HG03097 (cell line): ENCODE results near the gene REPS2.

ENCODE experiments used
- ATAC-seq: cut with Tn5 transposase; IDR thresholded peaks from one replicate; pipeline ENCODE4 v1.9.1; 2021; ENCODE audit not compliant: unreplicated experiment, low FRiP score

REPS2 gene

DNA sequence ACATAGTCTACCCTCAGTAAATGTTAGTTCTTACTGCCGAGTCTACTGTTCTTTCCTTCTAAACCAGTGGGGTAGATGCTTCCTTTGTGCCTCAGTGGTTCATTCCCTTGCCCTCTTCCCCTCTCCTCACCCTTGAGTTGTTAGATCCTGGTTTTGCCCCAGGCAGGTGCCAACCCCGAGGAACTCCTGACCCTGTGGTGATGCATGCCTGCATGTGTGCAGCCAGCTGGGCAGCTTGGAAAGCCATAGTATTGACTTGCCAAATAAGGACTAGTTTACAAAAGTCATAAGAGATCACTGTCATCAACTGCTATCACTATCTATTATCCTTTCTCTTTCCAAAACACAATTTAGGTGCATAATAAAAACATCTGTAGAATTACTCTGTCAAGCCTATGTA is 50.9 kb downstream of the REPS2 start:
- ATAC-seq = no peak

GRCh38 chrX:16999275-16999674 is 52.8 kb downstream of the REPS2 start:
- no peak for ATAC-seq

- ATAC-seq = no peak
These were observed 54.3 kb downstream of the REPS2 start for GRCh38 chrX:17000751-17001150.

DNA sequence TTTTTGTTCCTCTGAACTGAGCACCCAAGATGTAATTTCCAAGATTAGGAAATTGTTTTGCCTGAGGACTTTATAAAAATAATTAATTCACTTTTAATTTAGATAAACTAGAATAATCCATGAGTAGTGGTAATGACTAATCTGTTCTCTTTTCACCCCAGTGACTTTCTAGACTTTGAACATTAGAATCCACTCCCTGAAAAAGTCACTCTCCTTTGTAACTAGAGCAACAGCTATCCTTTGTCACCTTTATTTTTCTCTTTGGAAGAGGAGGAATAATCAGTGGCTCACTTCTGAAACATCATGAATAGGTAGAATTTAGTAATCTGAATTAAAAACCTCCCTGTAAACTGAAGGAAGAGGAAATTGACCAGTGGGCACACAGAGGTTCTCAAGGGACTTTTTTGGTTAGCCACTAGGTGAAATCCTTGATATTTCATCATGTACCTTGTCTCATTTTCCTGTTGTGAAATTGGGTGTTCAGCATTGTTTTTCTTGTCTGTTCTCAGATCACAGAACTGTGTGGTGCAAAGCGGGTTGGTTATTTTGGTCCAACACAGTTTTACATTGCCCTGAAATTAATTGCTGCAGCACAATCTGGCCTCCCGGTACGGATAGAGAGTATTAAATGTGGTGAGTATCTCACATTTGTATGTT is 59.4 kb downstream of the REPS2 start:
- no peak for ATAC-seq

DNA sequence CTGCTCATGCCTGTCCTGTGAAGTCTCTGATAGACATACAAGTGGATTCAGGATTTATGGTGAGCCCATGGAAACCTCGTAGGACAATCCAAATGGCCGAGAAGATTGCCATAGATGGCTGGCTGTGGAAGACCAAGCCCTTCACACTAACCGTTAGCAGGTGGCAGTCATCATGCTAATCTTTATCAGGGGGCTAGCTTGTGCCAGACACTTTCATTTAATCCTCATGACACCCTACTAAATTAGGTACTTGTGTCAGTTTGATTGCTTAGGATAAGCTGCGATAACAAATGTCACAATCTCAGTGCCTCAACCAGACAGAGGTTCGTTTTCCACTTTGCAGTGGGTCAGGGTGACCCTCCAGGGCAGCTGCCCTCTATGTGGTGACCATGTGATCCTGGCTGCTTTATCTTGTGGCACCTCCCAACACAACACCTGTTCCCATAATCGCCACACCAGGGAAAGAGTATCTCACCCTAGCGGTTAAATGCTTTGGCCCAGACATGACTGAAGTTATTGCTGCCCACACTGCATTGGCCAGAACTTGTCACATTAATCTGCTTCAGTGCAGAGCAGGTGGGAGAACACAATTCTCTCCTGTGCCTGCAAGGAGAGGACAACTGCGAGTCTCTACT is 60.8 kb downstream of the REPS2 start:
- ATAC-seq = no peak

- no peak for ATAC-seq
These were observed 63.6 kb downstream of the REPS2 start for GRCh38 chrX:17009856-17010625.

- no peak for ATAC-seq
These were observed 66.0 kb downstream of the REPS2 start for GRCh38 chrX:17012465-17012864.

- no peak for ATAC-seq
These were observed 67.8 kb downstream of the REPS2 start for GRCh38 chrX:17014216-17014615.

- no peak for ATAC-seq
These were observed 70.7 kb downstream of the REPS2 start for GRCh38 chrX:17017134-17017533.

DNA sequence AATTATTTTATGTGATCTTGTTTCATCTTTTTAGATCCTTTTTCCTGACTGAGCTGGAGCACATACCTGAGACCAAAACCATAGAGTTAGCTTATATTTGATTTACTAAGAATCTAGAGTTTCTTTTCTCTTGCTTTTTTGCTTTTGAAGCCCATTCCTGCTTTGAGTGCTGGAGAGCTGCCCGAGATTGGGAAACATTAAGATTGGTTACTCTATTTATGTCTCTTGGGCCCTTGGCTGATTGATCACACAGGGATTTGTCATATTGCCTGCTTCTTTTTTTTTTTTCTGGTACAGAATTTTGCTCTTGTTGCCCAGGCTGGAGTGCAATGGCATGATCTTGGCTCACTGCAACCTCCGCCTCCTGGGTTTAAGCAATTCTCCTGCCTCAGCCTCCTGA is 73.9 kb downstream of the REPS2 start:
- no peak for ATAC-seq

DNA sequence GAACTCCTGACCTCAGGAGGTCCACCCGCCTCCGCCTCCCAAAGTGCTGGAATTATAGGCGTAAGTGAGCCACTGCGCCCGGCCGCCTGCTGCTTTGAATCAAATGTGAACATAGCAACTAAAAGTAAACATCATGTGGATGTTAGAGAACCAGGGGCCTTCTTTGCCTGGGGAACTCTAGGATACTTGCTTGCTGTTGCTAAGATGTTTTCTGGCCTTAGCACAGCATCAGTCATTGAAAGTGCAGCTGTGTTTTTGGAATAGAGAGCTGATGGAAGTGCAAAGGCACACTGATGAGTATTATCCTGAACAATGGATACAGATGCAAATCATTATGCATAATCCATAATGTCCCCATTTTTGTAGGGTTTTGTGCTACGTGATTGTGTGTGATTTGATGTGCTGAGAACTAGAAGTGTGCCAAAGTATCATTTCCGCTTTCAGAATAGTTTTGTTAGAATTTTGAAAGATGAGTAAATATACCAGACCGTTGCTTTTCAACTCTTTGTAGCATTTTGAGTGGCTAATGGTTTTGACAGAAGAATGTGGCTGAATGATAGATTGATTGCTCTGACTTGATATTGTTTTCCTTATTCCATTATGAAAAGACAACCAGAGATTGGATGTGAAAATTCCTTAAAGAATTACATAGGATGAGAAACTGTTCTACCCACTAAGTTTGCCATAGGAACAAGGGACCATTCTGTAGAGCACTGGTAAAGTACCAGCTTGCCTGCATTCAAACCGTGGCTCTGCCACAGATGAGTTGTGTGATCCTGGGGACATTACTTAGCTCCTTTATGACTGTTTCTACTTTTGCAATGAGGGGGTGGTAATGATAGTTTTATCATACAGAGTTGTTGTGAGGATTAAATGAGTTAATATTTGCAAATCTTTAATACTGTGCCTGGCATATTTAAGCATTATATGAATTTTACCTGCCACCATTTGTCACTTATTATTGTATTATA is 74.7 kb downstream of the REPS2 start:
- no peak for ATAC-seq

DNA sequence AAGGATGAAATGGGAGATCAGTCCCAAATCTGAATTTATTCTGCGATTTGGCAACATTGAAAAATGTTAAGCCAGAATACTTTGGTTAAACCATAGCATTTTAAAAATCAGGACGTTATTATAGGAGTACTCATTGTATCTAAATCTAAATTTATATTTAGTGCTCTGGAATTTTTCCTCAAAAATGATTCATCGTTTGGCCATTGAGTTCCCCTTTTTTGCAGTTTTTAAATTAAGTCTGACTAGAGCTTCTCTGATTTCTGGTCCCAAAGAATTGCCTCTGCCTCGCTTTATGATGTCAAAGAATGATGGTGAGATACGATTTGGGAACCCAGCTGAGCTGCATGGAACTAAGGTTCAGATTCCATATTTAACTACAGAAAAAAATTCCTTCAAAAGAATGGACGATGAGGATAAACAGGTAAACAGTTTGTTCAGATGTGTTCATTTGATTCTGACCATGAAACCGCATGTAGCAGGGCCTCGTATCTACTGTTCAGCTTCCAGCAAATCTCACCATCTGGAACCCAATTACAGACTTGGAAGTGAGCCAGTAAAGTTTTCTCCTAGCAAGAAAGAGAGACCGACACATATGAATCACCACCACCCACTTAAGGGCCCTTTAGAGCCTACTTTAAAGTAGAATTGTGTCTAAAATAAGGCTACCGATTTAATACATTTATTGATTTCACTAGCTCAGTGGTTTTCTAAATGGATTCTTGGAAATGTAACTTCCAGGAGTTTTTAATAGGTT is 75.6 kb downstream of the REPS2 start:
- ATAC-seq = no peak

DNA sequence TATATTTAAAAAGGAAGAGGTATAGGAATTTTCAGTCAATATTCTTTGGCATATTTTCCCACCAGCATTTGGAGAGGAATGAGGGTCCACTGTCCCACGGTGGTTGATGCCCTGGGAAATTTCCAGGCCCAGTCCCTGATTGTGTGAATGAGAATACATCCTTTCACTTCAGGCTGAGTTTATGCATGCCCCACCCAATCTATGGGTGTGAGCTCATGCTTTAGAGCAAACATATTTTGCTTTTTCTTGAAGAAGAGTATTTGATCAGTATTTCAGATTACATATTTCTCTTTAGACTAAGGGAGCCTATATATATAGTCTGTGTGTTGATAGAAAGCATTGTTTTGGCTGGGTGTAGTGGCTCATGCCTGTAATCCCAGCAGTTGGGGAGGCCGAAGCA is 77.2 kb downstream of the REPS2 start:
- no peak for ATAC-seq

DNA sequence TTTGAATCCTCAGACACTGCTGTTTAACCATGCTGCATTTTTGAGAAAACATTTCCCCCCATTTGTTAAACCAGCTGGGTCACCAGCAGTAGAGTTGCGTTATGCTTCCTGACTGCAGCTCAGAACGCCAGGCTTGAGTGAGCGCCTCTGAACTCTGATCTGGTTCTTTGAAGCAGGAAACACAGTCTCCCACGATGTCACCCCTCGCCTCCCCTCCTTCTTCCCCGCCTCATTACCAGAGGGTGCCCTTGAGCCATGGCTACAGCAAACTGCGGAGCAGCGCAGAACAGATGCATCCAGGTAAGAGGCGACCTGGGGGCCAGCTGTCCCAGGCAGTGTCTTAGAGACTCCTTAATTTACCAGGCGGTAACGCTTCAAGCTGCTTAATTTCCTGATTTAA is 78.4 kb downstream of the REPS2 start:
- no peak for ATAC-seq

- ATAC-seq = no peak
These were observed 79.3 kb downstream of the REPS2 start for GRCh38 chrX:17025621-17026302.

GRCh38 chrX:17027931-17028330 is 81.5 kb downstream of the REPS2 start:
- ATAC-seq = no peak

DNA sequence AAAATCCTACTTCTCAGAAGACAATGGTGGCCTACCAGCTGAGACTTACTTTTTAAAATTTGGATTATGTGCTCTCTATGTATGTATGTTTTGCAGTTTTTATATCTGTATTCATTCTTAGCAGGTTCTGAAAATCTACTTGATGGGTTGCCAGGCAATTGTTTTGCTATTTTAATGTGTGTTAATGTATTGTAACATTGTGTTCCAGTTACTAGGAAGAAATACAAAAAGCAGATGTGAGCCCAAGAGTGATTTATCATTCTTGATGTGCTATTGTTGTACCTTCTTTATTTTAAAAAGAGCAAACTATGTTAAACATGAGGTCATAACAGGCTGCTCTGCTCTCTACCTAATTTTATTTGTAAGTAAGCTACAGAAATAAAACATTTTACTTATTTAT is 81.9 kb downstream of the REPS2 start:
- ATAC-seq = no peak

GRCh38 chrX:17030092-17030491 is 83.6 kb downstream of the REPS2 start:
- ATAC-seq = no peak

DNA sequence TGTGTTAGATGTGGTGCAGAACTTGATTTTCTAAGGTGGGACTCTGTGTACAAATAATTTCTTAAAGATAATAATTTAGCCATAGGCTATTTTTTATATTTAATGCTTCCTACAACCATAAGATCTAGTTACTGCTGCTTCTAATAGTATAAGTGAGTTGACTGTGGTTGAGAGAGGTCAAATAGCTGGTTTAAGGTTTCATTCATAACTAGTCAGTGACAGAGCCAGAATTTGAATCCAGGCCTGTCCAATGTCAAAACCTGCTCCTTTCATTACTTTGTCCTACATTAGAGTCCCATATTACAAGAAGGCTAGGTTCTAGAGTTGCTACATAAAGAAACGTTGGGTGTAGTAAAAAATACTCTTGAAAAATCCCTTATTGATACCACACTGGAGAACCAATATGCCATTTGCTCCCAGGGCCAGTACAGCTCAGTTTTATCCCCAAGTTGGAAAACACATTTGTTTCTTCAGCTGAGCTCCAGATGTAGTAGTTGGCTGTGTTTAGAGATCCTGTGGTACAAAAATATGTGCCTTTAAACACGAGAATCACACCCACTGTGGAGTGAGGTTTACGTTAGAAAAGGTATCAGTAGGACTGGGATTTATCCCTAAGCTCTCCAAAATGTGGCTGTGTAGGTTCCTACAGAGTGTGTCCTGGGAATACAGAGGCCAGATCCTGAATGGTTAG is 84.3 kb downstream of the REPS2 start:
- ATAC-seq = no peak
